Naive thymus-derived CD4-positive, alpha-beta T cell (primary cell): Measurements from ENCODE around the gene ZNF621. TPM values are rescaled to one million over a fixed set of nuclear protein-coding genes. Genes with fewer than 3 reads are reported as not detected.

Source experiments
- ATAC-seq: fragments of 150-1000 bp; cut with Tn5 transposase; 2 replicates; pipeline ENCODE4 v1.10.0; 2021; ENCODE audit warnings: mild to moderate bottlenecking, moderate library complexity
- CTCF ChIA-PET: fragments of 350-600 bp; sonication (Branson Sonifier 250); formaldehyde crosslinking; loops from one replicate; lab custom pipeline; 2021; ENCODE audit warnings: antibody characterized with exemption; lab: Charles Lee
- POLR2A ChIA-PET: fragments of 350-600 bp; sonication (Branson Sonifier 250); formaldehyde crosslinking; loops from one replicate; lab custom pipeline; 2021; ENCODE audit warnings: antibody characterized with exemption, inconsistent platforms; lab: Charles Lee
- DNase-seq, 9 donors: peaks; one replicate each; pipeline versions ENCODE4 v3.0.0 to v3.0.0-alpha.2; 2020 to 2022; ENCODE audit warnings: mixed read lengths in 1 of 9
- H3K27ac ChIP-seq: one replicate; pipeline ENCODE4 v1.7.0; 2013; ENCODE audit warnings: mild to moderate bottlenecking, low read depth, low read length, moderate library complexity
- H3K27me3 ChIP-seq, 2 donors: one replicate each; pipeline ENCODE4 v1.7.0; 2013; ENCODE audit warnings: low read length in 2 of 2, mild to moderate bottlenecking in 2 of 2, moderate library complexity in 2 of 2; ENCODE audit not compliant: control insufficient read depth in 2 of 2, insufficient read depth in 2 of 2
- H3K36me3 ChIP-seq, 3 experiments: 1 replicate in 2 of 3; 2 replicates in 1 of 3; pipeline ENCODE4 v1.7.0; 2013; ENCODE audit warnings: low read length in 3 of 3, mild to moderate bottlenecking in 3 of 3, moderate library complexity in 1 of 3; ENCODE audit not compliant: insufficient read depth in 3 of 3, control insufficient read depth in 2 of 3
- H3K4me1 ChIP-seq, 2 donors: one replicate each; pipeline ENCODE4 v1.7.0; 2013; ENCODE audit warnings: low read length in 2 of 2, mild to moderate bottlenecking in 2 of 2, moderate library complexity in 1 of 2; ENCODE audit not compliant: control insufficient read depth in 2 of 2, insufficient read depth in 2 of 2
- H3K4me3 ChIP-seq: 2 replicates; pipeline ENCODE4 v1.7.0; 2013; ENCODE audit warnings: mild to moderate bottlenecking, low read length
- H3K9me3 ChIP-seq, 3 experiments: 1 replicate in 2 of 3; 2 replicates in 1 of 3; pipeline ENCODE4 v1.7.0; 2013; ENCODE audit warnings: low read length in 3 of 3; ENCODE audit not compliant: control insufficient read depth in 2 of 3
- H3K27ac Mint-ChIP-seq, 9 donors: one replicate each; pipeline ENCODE4 v1.8.0; 2020 to 2022; ENCODE audit warnings: mixed read lengths in 9 of 9, mild to moderate bottlenecking in 8 of 9, moderate library complexity in 5 of 9, inconsistent platforms in 2 of 9
- H3K27me3 Mint-ChIP-seq, 5 donors: one replicate each; pipeline ENCODE4 v1.8.0; 2021 to 2022; ENCODE audit warnings: mixed read lengths in 5 of 5, mild to moderate bottlenecking in 1 of 5
- H3K36me3 Mint-ChIP-seq, 5 donors: one replicate each; pipeline ENCODE4 v1.8.0; 2020 to 2022; ENCODE audit warnings: mixed read lengths in 5 of 5, mild to moderate bottlenecking in 3 of 5, inconsistent platforms in 1 of 5
- H3K4me1 Mint-ChIP-seq, 7 donors: one replicate each; pipeline ENCODE4 v1.8.0; 2020 to 2022; ENCODE audit warnings: mixed read lengths in 7 of 7, mild to moderate bottlenecking in 3 of 7, inconsistent platforms in 1 of 7
- H3K4me3 Mint-ChIP-seq, 10 donors: one replicate each; pipeline ENCODE4 v1.8.0; 2020 to 2022; ENCODE audit warnings: mild to moderate bottlenecking in 10 of 10, mixed read lengths in 10 of 10, moderate library complexity in 6 of 10, inconsistent platforms in 2 of 10
- H3K9me3 Mint-ChIP-seq, 11 donors: one replicate each; pipeline ENCODE4 v1.8.0; 2020 to 2022; ENCODE audit warnings: mixed read lengths in 11 of 11, mild to moderate bottlenecking in 4 of 11, inconsistent platforms in 1 of 11, moderate library complexity in 1 of 11
- intact Hi-C, 2 donors: fragments of 100-400 bp; cut with micrococcal nuclease; formaldehyde crosslinking; loops; one replicate each; pipeline ENCODE4 v1.15.1; 2023
- polyA plus RNA-seq, 2 donors: library from polyadenylated mRNA; unstranded; fragments of 300-500 nt; fragmentation: Illumina TruSeq; gene quantifications; one replicate each; pipeline ENCODE4 v1.2.3, GENCODE V29; 2021
- total RNA-seq, 6 experiments: library from RNA in 5 of 6; stranded (reverse) in 5 of 6; gene quantifications; 1 replicate in 5 of 6; 2 replicates in 1 of 6; pipeline ENCODE4 v1.2.3 and lab custom pipeline; 2021 to 2026

Gene ZNF621
- total and polyA plus RNA-seq, 7 experiments from 2014 or later: 2.8 to 26.9 (median 19.7) TPM

DNA sequence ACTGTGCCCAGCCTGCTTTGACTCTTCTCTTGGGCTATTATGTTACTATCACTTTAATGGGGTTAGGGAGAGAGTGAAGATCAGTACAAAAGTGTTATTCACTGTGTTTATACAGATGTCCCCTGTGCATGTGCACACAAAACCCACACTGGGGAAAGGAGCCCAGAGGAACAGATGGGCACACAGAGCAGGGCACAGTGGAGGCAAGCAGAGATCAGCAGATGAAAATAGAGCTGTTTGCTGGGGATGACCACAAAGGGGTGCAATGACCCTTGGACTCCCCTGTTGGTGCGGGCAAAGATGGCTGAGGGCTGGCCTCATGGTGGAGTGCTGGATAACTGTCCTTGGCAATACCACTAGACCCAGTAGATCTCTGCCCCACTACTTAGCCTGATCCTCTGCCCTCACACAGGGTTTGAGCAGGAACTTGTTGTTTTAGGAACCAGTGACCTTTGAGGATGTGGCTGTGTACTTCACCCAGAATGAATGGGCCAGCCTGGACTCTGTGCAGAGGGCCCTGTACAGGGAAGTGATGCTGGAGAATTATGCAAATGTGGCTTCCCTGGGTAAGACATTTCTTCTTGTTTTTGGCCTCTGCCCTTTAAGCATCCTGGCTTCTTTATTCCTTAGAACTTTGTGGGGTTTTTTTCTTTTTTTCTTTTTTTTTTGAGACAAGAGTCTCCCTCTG lies 13.6 kb upstream of the ZNF621 start:
- H3K9me3 ChIP-seq: no peaks in the 10 kb centered on the region
- H3K27ac ChIP-seq: no peak overlapping the region
- H3K36me3 ChIP-seq: peaks cover 0 to 16% (median 0%) of the 10 kb centered on the region in 3 experiments
- Mint-ChIP-seq H3K4me1 (peaks cover 6 to 10% (median 8%) of the 10 kb centered on the region in 7 donors), H3K9me3 (peaks cover 0 to 2% (median 0%) of the 10 kb centered on the region in 11 donors), H3K4me3 (no peak overlapping the region), H3K27me3 (no peaks in the 10 kb centered on the region), H3K36me3 (peaks cover 4 to 42% (median 34%) of the 10 kb centered on the region in 5 donors), H3K27ac (no peak overlapping the region)
- no peaks in the 10 kb centered on the region for H3K27me3 ChIP-seq
- DNase-seq (no peak), ATAC-seq (no peak)
- ChIA-PET CTCF (no interaction called here), POLR2A (no interaction called here)
- intact Hi-C loops: no loop called here
- no peak overlapping the region for H3K4me3 ChIP-seq
- peaks cover 5% of the 10 kb centered on the region in 2 donors for H3K4me1 ChIP-seq

- no peak for ATAC-seq
- no peaks in the 10 kb centered on the region for H3K27me3 Mint-ChIP-seq
These were observed 8.6 kb upstream of the ZNF621 start for GRCh38 chr3:40516201-40516600.

GRCh38 chr3:40518067-40518466 lies 6.7 kb upstream of the ZNF621 start:
- Histone ChIP-seq H3K27me3 (no peaks in the 10 kb centered on the region), H3K36me3 (peaks cover 0 to 14% (median 0%) of the 10 kb centered on the region in 3 experiments), H3K4me3 (no peak overlapping the region), H3K27ac (no peak overlapping the region), H3K9me3 (no peaks in the 10 kb centered on the region), H3K4me1 (no peaks in the 10 kb centered on the region)
- Mint-ChIP-seq H3K4me1 (peaks cover 0 to 2% (median 0%) of the 10 kb centered on the region in 7 donors), H3K9me3 (peaks cover 0 to 3% (median 0%) of the 10 kb centered on the region in 11 donors), H3K27ac (no peak overlapping the region), H3K27me3 (no peaks in the 10 kb centered on the region), H3K36me3 (peaks cover 4 to 31% (median 19%) of the 10 kb centered on the region in 5 donors), H3K4me3 (no peak overlapping the region)
- DNase-seq (no peak), ATAC-seq (no peak)
- ChIA-PET POLR2A (no interaction called here), CTCF (no interaction called here)
- intact Hi-C loops: no loop called here

More at GRCh38 chr3:40516201-40516600, 8.6 kb upstream of the ZNF621 start:
- peaks cover 4 to 40% (median 26%) of the 10 kb centered on the region in 5 donors for H3K36me3 Mint-ChIP-seq
- intact Hi-C loops: no loop called here
- no peak for DNase-seq
- H3K4me3 Mint-ChIP-seq: no peak overlapping the region
- Histone ChIP-seq H3K9me3 (no peaks in the 10 kb centered on the region), H3K27ac (no peak overlapping the region), H3K4me1 (no peaks in the 10 kb centered on the region), H3K4me3 (no peak overlapping the region), H3K27me3 (no peaks in the 10 kb centered on the region), H3K36me3 (peaks cover 0 to 21% (median 0%) of the 10 kb centered on the region in 3 experiments)
- ChIA-PET CTCF (no interaction called here), POLR2A (no interaction called here)
- H3K27ac Mint-ChIP-seq: no peak overlapping the region
- H3K9me3 Mint-ChIP-seq: peaks cover 0 to 3% (median 0%) of the 10 kb centered on the region in 11 donors
- H3K4me1 Mint-ChIP-seq: peaks cover 0 to 2% (median 0%) of the 10 kb centered on the region in 7 donors

- intact Hi-C loops: no loop called here
- H3K4me3 Mint-ChIP-seq: no peak overlapping the region
- H3K4me1 ChIP-seq: peaks cover 0 to under 1% of the 10 kb centered on the region in 2 donors
- POLR2A ChIA-PET: no interaction called here
- H3K9me3 Mint-ChIP-seq: peaks cover 0 to 3% (median 0%) of the 10 kb centered on the region in 11 donors
- no peaks in the 10 kb centered on the region for H3K27me3 Mint-ChIP-seq
- no peak for DNase-seq
- peaks cover under 1 to 8% (median 2%) of the 10 kb centered on the region in 7 donors for H3K4me1 Mint-ChIP-seq
- ATAC-seq: no peak
- H3K36me3 Mint-ChIP-seq: peaks cover 4 to 30% (median 19%) of the 10 kb centered on the region in 5 donors
- no peaks in the 10 kb centered on the region for H3K27me3 ChIP-seq
- H3K9me3 ChIP-seq: no peaks in the 10 kb centered on the region
- no peak overlapping the region for H3K4me3 ChIP-seq
- H3K27ac ChIP-seq: no peak overlapping the region
- CTCF ChIA-PET: no interaction called here
- peaks cover 0 to 14% (median 0%) of the 10 kb centered on the region in 3 experiments for H3K36me3 ChIP-seq
- no peak overlapping the region for H3K27ac Mint-ChIP-seq
These were observed 5.9 kb upstream of the ZNF621 start for GRCh38 chr3:40518848-40519247.

- Mint-ChIP-seq H3K36me3 (peaks cover 3 to 15% (median 5%) of the 10 kb centered on the region in 5 donors), H3K4me1 (peaks cover 13 to 27% (median 18%) of the 10 kb centered on the region in 7 donors), H3K27me3 (no peaks in the 10 kb centered on the region), H3K9me3 (peaks cover 0 to 3% (median 0%) of the 10 kb centered on the region in 11 donors), H3K27ac (peak overlapping the region in 1 of 9 donors; percentile 63), H3K4me3 (no peak overlapping the region)
- intact Hi-C loops: loop anchor here (10.0 kb wide), 2 partner anchors 1466 to 1494 kb away; partner anchors contain the start of genes SCN11A (in 1 of the 2) and WDR48 (in 1 of the 2)
- Histone ChIP-seq H3K4me1 (peaks cover 0 to 15% of the 10 kb centered on the region in 2 donors), H3K4me3 (no peak overlapping the region), H3K9me3 (no peaks in the 10 kb centered on the region), H3K27me3 (no peaks in the 10 kb centered on the region), H3K36me3 (peaks cover 0 to 8% (median 0%) of the 10 kb centered on the region in 3 experiments), H3K27ac (no peak overlapping the region)
- ChIA-PET POLR2A (no interaction called here), CTCF (no interaction called here)
- no peak for ATAC-seq
- no peak for DNase-seq
These were observed 3.5 kb upstream of the ZNF621 start for GRCh38 chr3:40521254-40521653.

DNA sequence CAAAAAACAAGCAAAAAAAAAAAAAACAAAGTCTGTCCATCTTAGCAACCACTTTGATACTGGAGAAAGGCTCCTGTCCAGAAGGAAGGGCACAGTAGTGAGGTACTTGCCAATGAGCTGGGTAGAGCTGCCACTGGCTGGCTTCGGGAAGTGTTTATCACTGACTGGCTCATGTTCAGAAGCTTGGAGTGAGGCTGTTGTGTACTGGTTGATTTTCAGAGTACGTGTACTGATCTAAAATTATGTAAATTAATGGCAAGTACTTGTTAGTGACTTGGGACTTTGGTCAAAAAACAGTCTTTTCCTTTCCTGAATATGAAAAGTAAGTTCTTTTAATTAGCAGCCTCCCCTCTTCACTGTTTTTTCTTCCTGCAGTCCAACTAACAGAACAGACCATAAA lies 979 bp upstream of the ZNF621 start:
- Mint-ChIP-seq H3K4me1 (peaks cover 17 to 39% (median 27%) of the 10 kb centered on the region in 7 donors), H3K9me3 (peaks cover 0 to 2% (median 0%) of the 10 kb centered on the region in 11 donors), H3K36me3 (peaks cover 11 to 32% (median 22%) of the 10 kb centered on the region in 5 donors), H3K27me3 (no peaks in the 10 kb centered on the region), H3K27ac (peak overlapping the region; percentile 91 to 98 (median 96)), H3K4me3 (peak overlapping the region in 9 of 10 donors; percentile 85 to 97 (median 96))
- no peak overlapping the region for H3K4me3 ChIP-seq
- peaks cover 0 to 15% of the 10 kb centered on the region in 2 donors for H3K4me1 ChIP-seq
- CTCF ChIA-PET: interaction anchor here (0.7 kb wide), 1 partner anchor 70 kb away, joined by 3 read pairs; no protein-coding TSS in a partner anchor
- intact Hi-C loops: loop anchor here (1.0 to 10.0 kb wide), 10 partner anchors 17 to 1491 kb away; partner anchors contain the start of genes EIF1B (in 2 of the 2), RPL14 (in 2 of the 2), ULK4 (in 2 of the 2) and ZNF619 (in 2 of the 2)
- H3K9me3 ChIP-seq: no peaks in the 10 kb centered on the region
- H3K27me3 ChIP-seq: no peaks in the 10 kb centered on the region
- no peak for ATAC-seq
- POLR2A ChIA-PET: interaction anchor here (0.8 to 4.3 kb wide), 9 partner anchors 18 to 71 kb away, joined by 3 to 37 read pairs (median 5); partner anchors contain the start of genes RPL14, ZNF619 and ZNF620
- H3K36me3 ChIP-seq: peaks cover 0 to 3% (median 0%) of the 10 kb centered on the region in 3 experiments
- H3K27ac ChIP-seq: peak overlapping the region; percentile 81
- no peak for DNase-seq
